H1 (cell line): ENCODE results near the gene AMPH. TPM values are rescaled to one million over a fixed set of nuclear protein-coding genes. Genes with fewer than 3 reads are reported as not detected.

Experiments used
- CBX5 ChIP-seq: fragments of 300-800, 300-1000 bp; sonication (generic); IDR thresholded peaks from 2 replicates; pipeline ENCODE4 v1.7.1; 2016; ENCODE audit warnings: antibody characterized with exemption, low read length, low read depth
- CBX8 ChIP-seq: fragments of 300-800, 300-1000 bp; sonication (generic); IDR thresholded peaks from 2 replicates; pipeline ENCODE4 v1.7.1; 2016; ENCODE audit warnings: low read depth, low read length, borderline replicate concordance
- CHD7 ChIP-seq: fragments of 300-600 bp; sonication (generic); IDR thresholded peaks from 2 replicates; pipeline ENCODE4 v1.7.1; 2012; ENCODE audit warnings: low read length, moderate library complexity, mild to moderate bottlenecking, inconsistent platforms; ENCODE audit not compliant: insufficient replicate concordance
- CREB1 ChIP-seq: IDR thresholded peaks from 2 replicates; pipeline ENCODE4 v1.6.1; 2012; ENCODE audit warnings: inconsistent platforms
- E2F6 ChIP-seq: IDR thresholded peaks from 2 replicates; pipeline ENCODE4 v1.6.1; 2012; ENCODE audit warnings: inconsistent platforms
- polyA plus RNA-seq, 7 experiments: library from polyadenylated mRNA; depleted of rRNA in 3 of 7; stranded (reverse) in 5 of 7; unstranded in 2 of 7; fragments of >200 nt in 5 of 7; fragments of 200-250 nt in 2 of 7; gene quantifications; 1 replicate in 5 of 7; 2 replicates in 1 of 7; 4 replicates in 1 of 7; pipeline versions ENCODE4 v1.2.1 to v1.2.3, GENCODE V29; 2011 to 2013; ENCODE audit warnings: missing spikeins in 2 of 7, mixed read lengths in 2 of 7
- total RNA-seq: library from RNA; stranded (reverse); fragmentation: NEBNext Ultra II Directional; extraction: Animal tissue kit (Norgen Biotek cat#: 25700); gene quantifications from 2 replicates; pipeline ENCODE4 v1.2.1, GENCODE V29; 2021

Gene AMPH
- total and polyA plus RNA-seq, 2 of the 8 experiments (the other 6 are each of a cell fraction or from before 2014, with no cell fraction given), result 7.3 to 12.2 TPM

- TF ChIP-seq CHD7, result no peak
- no peak for TF ChIP-seq CREB1
- no peak for TF ChIP-seq CBX5
- TF ChIP-seq E2F6, result no peak
- no peak for TF ChIP-seq CBX8
Measured at GRCh38 chr7:38506756-38507155, 124.4 kb downstream of the AMPH start (continued).
